ENCODE results near the gene DEUP1.
"Not testable (repeated sequence)": the region's sequence is repeated elsewhere in the genome, so short reads cannot be mapped to it uniquely, and the experiment has no call there.

DEUP1 gene

DNA sequence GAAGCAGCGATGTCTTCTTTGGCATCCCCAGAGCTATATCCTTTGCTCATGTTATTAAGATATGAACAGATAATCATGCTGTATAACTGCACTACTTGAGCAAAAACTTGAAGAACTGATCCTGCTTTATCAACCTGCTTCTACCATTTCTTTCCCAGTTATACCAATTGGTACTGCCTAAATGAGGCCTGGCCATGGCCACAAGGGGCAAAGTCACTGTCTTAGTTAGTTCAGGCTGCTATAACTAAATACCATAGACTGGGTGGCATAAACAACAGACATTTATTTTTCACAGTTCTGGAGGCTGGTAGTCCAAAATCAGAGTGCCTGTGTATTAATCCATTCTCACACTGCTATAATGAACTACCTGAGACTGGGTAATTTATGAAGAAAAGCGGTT is 37.5 kb downstream of the DEUP1 start:
- no peak for DNase-seq

DNA sequence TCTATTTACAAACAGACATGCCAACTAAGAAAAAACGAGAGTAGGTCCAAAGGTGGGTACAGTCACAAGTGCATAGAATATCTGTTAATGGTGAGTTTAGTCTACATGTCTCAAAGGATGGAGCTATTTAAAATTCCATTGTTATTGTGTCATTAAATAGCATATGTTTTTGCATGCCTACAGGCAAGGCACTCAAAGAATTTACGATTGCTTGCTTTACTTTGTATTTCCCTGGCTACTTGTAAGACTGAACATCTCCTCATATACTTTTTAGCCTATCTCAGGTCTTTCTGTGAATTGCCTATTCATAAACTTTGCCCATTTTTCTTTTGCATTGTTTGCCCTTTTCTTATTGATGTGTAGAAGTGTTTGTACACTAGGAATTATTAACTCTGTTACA is 39.7 kb downstream of the DEUP1 start:
- no peak for DNase-seq

DNA sequence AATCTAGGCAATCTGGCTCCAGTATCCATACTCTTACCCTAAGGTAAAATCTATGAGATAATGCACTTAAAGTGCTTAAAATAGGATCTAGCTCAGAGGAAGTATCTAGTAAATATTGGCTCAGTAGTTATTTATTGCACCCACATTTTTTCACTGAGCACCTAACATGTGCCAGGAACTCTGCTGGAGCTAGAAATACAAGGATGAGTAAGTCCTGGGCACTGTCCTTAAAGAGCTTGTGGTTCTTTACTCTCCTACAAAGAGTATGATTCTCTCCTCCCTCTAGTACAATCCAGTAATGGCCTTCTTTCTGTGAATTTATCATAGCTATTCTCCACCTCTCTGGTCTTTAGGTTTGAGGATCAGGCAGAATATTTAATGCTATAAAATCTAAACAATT is 59.2 kb downstream of the DEUP1 start:
- no peak for DNase-seq

DNA sequence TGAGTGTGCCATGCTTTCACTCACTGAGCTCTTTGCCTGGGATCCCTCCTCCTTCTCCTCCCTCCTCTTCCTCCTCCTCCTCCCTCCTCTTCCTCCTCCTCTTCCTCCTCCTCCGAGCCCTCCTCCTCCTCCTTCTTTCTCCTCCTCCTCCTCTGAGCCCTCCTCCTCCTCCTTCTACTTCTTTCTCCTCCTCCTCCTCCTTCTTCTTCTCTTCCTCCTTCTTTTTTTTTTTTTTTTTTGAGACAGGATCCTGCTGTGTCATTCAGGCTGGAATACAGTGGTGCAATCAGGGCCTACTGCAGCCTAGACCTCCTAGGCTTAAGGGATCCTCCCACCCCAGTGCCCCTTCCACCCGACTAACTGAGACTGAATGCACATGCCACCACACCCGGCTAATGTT is 62.3 kb downstream of the DEUP1 start:
- no peak for DNase-seq

DNA sequence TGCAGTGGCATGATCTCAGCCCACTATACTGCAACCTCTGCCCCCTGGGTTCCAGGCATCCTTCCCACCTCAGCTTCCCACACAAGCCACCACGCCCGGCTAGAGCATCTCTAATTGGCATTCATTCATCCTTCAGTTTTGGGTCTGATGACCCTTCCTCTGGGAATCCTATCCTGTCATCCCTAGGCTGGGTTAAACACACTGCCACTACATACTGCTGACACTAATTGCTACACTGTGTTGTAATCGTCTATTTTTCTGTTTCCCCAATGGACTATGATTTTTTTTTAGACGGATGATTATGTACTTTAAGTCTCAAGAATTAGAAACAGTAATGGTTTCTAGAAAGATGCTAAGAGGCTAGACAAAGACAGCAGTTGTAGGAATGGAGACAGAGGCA is 62.8 kb downstream of the DEUP1 start:
- DNase-seq: no peak

DNA sequence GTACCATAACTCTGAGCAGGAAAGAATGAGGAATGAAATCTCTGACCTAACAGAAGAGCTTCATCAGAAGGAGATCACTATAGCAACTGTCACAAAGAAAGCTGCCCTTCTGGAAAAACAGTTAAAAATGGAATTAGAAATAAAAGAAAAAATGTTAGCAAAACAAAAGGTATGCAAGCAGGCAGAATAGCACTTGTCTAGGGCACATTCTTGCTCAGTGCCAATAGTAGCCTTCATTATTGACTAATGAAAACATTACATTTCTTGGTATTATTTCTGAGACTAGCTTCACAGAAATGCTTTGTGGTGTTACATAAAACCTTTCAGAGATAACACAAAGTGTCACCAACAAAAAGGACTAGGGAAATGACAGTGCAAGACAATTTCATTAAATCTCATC is 63.9 kb downstream of the DEUP1 start:
- no peak for DNase-seq

DNA sequence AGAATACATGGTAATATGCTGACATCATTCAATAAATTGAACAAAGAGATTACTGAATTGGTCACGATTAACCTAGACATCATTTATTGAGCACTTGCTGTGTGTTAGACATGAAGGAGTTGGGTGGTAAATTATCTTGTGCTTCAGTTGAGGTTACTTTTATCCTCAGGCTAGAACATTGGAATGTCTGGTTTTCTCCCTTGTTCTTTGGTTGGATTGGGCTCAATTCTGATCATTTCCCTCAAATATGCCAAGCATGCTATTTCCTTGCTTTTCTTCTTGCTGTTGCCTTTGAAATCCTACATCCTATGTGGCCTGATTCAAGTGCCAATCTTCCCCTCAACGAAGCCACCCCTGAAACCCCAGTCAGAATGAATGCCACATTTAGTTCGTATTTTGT is 65.8 kb downstream of the DEUP1 start:
- no peak for DNase-seq

DNA sequence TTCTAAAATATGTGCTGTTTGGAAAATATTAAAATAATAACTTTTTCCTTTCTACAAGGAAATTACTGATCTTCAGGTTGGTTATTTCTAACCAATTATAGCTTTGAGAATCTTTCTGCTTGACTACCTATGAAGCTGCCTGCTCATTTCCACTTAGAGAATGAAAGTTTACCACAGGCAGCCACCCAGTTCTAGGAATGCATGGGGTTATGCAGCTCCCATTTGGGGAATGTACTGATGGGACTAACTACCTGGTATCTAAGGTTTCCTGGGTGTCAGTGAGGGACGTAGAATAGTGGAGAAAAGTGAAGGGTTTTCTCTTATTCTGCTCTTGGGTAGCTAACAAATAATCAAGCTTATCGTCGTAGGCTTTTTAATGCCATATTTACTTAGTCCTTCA is 73.4 kb downstream of the DEUP1 start:
- no peak for DNase-seq

DNA sequence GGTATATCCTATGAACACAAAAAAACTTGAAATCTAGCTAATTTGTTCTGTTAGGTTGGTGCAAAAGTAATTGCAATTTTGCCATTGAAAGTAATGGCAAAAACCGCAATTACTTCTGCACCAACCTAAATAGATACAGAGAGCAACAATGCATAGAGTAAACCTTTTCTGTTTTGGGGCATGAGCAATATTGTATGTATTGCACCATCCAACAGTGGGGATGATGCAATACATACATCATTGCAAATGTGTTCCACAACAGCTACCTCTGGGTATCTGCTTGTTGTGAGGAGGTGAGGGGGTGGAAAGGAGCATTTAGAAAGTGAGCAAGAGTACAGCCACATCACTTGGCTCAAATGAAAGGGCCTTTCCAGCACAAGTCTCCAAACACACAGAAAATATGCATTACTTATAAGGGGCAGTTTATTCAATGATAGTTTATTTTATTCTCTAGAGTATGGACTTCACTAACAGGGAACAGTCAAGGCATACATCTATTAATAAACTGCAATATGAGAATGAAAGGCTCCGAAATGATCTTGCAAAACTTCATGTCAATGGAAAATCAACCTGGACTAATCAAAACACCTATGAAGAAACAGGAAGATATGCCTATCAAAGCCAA is 77.3 kb downstream of the DEUP1 start:
- DNase-seq: no peak

DNA sequence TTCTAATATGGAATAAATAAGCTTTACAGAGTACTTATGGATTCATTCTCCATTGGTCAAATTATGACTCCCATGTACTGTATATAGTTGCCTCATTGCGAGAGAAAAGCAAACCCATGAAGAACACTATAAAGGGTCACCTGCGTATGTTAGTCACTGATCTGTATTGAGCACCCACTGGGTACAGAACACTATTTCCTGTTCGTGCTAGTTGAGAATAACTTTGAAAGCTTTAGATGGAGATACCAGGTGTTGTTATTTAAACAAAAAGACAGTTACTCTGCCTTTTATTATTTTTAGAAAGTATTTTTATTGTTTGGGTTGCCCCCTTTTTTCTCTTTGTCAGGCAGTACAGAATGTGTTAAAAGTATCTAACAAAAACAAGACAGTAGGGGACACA is 79.9 kb downstream of the DEUP1 start:
- no peak for DNase-seq

DNA sequence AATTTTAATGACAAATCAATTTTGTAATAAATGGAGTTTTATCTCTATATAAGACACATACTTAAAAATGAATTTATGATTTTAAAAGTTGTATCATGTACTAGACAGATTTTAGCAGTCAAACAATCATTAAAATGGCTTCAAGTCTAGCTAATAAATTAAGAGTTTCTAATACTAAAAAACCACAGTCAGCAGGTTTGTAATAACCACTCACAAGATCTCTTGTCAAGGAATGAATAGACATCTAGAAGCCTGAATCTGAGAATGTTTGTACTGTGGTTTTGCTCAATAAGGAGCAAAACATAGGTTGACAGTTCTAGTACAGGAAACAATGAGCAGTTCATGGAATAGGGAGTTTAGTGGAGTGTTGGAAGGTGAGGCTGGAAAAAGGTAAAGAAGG is 81.2 kb downstream of the DEUP1 start:
- no peak for DNase-seq

DNA sequence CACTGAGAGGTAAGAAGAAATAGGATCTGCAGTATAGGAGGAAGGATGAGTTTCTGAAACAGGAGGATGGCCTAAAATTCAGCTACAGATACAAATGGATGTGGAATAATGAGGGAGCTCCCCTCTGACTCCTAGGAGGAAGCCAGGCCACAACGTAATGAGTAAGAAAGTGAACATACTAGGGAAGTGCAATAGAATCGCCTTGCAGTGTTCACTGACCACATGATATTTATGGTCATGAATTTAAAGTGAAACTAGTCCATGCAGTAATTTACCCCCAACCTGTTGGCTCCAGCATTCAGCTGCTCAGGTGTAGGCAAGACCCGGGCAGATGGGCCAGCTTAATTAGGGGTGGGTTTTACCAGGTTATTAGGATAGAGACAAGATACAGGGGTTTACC is 101.7 kb downstream of the DEUP1 start:
- no peak for DNase-seq

DNA sequence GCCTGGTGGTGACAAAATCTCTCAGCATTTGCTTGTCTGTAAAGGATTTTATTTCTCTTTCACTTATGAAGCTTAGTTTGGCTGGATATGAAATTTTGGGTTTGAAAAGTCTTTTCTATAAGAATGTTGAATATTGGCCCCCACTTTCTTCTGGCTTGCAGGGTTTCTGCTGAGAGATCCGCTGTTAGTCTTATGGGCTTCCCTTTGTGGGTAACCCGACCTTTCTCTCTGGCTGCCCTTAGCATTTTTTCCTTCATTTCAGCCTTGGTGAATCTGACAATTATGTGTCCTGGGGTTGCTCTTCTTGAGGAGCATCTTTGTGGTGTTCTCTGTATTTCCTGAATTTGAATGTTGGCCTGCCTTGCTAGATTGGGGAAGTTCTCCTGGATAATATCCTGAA is 112.7 kb downstream of the DEUP1 start:
- not testable (repeated sequence) for DNase-seq

DNA sequence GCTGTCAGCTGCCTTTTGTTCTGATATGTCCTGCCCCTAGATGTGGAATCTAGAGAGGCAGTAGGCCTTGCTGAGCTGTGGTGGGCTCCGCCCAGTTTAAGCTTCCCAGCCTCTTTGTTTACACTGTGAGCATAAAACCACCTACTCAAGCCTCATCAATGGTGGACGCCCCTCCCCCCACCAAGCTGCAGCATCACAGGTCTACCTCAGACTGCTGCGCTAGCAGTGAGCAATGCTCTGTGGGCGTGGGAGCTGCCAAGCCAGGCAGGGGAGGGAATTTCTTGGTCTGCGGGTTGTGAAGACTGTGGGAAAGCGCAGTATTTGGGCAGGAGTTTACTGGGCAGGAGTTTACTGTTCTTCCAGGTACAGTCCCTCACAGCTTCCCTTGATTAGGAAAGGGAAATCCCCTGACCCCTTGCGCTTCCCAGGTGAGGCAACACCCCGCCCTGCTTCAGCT is 114.1 kb downstream of the DEUP1 start:
- DNase-seq: no peak

DNA sequence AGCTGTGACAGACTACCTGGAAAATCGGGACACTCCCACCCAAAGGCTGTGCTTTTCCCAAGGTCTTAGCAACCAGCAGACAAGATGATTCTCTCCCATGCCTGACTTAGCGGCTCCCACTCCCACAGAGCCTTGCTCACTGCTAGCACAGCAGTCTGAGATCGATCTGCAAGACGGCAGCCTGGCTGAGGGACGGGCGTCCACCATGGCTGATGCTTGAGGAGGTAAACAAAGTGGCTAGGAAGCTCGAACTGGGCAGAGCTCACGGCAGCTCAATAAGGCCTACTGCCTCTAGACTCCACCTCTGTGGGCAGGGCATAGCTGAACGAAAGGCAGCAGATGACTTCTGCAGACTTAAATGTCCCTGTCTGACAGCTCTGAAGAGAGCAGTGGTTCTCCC is 127.7 kb downstream of the DEUP1 start:
- no peak for DNase-seq

DNA sequence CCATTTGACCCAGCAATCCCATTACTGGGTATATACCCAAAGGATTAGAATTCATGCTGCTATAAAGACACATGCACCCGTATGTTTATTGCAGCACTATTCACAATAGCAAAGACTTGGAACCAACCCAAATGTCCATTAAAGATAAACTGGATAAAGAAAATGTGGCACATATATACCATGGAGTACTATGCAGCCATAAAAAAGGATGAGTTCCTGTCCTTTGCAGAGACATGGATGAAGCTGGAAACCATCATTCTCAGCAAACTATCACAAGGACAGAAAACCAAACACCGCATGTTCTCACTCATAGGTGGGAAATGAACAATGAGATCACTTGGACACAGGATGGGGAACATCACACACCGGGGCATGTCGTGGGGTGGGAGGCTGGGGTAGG is 133.1 kb downstream of the DEUP1 start:
- DNase-seq: not testable (repeated sequence)

DNA sequence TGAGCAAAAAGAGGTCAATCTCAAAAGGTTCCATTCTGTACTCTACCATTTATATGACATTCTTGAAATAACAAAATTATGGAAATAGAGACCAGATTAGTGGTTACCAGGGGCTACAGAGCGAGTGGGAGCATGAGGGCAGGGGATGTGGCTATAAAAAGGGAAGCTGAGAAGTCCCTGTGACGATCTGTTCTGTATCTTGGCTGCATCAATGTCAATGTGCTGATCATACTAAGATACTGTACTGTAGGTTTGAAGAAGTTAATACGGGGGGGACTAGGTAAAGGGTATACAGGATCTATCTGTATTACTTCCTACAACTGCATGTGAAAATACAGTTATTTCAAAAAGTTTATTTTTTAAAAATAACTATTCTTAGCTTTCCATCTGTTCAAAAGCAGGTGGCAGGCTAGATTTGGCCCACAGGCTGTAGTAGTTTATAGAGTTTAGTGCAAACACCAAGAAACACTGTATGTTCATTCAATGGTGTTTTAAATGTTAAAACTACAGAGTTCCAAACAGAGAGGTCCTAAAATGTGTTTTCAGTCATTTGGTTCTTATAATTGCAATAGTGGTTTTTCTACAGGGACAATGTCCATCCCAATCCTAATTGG is 134.5 kb downstream of the DEUP1 start:
- no peak for DNase-seq

DNA sequence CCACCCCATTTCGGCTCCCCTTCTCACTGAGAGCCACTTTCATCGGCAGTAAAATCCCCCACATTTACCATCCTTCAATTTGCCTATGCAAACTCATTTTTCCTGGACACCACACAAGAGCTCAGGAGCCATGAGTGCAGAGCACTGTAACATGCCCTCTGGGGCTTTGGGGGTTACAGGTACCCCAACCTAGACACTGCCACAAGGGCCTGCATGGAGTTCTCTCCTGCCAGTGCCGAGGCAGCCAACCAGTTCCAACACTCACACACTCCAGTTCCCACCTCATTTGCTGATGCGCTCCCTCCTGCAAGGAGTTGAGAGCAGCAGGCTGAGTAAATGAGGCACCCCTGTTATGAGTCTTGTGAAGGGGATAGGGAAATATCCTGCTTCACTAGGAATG is 136.5 kb downstream of the DEUP1 start:
- no peak for DNase-seq

DNA sequence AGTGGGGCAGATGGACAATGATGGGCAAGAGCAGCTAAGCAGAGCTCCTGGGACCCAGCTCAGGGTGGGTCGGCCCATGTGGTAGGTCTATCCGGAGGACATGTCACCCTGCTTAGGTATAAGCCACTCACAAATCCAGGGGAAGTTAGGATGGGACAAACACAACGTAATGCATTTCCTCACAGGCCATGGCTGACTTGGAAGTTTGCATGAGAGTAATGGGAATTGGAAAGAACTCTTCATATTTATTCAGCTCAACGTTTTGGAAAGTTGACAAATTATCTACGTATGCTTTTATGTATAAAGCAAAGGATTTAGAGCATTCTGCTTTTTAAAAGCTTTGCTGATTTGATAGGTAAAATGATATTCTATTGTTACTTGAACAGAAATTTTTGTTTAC is 137.7 kb downstream of the DEUP1 start:
- DNase-seq: no peak

DNA sequence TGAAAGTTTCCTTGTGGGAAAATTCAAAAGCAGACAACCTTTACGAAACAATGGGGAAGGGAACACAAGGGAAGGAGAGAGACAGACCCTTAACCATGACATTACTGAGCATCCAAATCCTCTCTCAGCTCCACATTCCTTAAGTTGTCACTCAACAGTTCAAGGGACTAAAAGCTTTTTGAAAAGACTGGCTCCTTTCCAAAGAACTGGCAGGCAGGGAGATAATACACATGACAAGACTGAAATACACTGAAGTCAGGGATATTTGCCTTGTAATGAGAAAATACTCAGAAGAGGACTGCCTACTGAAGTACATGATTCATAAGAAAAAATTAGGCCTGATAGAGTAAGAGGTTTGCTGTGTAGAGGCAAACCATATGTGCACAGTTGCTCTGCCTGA is 143.6 kb downstream of the DEUP1 start:
- no peak for DNase-seq

DNA sequence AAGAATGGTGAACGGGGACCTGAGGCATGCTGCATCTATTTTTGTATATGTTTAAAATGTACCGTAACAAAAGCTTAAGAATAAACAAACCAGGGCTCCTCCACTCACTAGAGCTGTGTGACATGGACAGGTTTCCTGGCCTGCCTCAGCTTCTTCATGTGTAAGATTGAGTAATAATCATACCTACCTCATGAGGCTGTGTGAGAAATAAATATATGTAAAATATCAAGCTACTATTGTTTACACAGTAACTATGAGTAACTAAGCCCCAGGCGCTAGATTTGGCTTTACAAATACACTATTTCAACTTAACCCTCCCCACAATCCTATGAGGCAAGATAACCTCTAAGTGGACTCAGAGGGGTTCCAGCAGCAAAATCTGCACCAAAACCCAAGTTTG is 146.3 kb downstream of the DEUP1 start:
- no peak for DNase-seq

DNA sequence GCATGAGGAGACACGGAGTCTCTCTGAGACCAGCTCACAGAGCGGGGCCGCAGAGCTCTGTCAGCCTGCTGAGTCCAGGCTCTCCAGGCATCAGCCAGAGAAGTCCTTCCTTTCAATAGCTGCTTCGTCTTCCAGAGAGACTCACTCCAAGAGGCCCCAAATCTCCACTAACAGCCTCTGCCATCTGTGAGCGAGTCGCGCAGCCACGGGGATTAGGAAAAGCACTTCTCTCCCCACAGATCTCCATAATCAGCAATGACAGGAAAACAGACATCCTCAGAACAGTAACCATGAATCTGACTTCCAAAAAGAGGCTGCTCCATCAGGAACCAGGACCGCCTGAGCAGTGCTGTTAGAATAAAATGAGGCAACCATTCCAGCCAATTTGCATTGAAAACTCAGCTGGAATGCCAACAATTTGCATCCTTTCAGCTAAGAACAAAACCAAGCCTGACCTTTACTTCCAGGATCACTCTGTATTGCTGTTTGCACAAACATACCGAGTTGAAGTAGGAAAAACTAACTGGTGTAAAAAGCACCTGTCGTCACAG is 147.2 kb downstream of the DEUP1 start:
- peak; percentile 74 for DNase-seq

DNA sequence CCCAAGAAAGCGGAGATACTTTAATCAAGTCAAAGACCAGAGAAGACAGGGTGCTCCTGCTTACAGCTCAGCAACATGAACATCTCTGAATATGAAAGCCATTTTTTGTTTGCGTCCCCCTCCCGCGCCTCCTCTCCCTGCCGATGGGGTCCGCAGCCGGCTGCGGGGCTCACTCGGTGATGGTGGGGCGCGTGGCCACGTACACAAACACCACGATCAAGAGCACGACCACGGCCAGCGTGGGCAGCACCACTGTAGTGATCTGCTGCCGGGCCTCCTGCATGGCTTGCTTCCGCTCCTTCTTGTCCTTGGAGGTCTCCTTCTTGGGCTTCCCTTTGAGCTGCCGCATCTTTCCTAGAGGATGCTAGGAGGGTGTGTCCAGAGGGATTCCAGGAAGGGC is 148.3 kb downstream of the DEUP1 start:
- DNase-seq: no peak

DNA sequence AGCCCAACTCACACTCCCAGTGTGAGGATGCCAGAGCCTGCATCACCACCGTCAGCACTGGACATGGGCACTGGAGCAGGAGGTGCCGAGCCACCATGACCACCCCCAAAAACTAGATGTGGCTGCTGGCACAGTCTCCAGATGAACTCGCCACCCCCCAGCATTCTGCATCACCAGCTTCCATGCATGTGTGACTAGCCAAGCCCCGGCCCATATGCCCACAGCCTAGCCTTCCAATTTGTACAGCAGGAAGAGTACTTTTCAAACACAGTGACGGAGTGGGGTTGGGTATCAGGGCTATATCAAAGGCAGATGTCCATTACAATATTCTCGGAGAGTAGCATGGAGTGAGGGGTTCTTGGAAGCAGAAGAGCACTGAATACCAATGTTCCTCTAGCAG is 149.7 kb downstream of the DEUP1 start:
- DNase-seq: no peak

DNA sequence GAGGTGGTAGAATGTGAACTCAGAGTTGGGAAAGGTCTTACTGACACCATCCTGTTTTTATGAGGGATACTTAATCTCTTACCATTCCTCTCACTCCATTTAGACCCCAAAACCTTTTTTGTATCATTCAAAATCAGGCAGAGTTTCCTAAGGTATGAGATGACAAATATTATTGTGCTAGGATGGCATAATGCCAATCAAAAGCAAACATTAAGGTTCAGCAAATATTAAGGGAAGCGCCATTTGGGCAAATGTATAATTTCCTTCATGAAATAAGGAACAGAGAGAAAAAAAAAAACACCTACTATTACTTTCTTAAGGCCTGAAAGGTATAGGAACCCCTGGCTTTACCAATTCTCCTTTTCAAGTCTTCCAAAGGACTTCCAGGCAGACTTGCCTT is 150.2 kb downstream of the DEUP1 start:
- no peak for DNase-seq

All from NCI-H524 treated with DMSO at 0.1 percent for 48 hours (cell line).